Measurements from ENCODE around the gene CER1. TPM values are rescaled to one million over a fixed set of nuclear protein-coding genes. Genes with fewer than 3 reads are reported as not detected.

CER1 gene
- total and polyA plus RNA-seq, 2 donors (not counting 3 experiments of a cell fraction or from before 2014, with no cell fraction given), result 0.06 TPM; not detected in 1

DNA sequence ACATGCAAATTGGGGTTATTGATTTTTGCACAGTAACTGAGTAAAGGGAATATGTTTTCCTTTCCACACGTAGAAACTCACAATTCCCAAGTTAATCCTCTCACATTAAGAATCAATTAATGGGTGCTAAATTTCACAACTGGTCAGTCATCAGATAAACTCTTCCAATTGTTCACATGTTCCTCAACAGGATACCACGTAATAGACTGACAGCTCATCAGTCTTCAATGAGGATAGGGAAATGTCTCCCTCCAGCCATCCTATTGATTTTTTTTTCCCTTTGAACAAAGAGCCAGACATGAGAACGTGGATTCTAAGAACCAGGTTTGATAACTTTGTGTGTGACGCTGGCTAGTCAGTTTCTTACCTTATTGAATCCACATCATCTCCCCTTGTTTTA lies 768 bp upstream of the CER1 start:
- Histone ChIP-seq H4K20me1 (replicated peaks; ENCODE audit: control insufficient read depth, extremely low read depth, insufficient read depth, low read length) (no peaks in the 10 kb centered on the region), H3K9ac (replicated peaks; ENCODE audit: extremely low read depth, insufficient read depth, low read length) (no peak overlapping the region), H3K4me2 (ENCODE audit: insufficient read depth, low read length) (no peak overlapping the region), H3K9me1 (replicated peaks; ENCODE audit: control insufficient read depth, extremely low read depth, insufficient read depth, low read length) (no peaks in the 10 kb centered on the region), H3K79me2 (ENCODE audit: control insufficient read depth, insufficient read depth, low read length) (no peaks in the 10 kb centered on the region), H3K36me3 (ENCODE audit: control insufficient read depth in 2 of 2, extremely low read depth in 1 of 2, insufficient read depth in 2 of 2, low read length in 2 of 2) (no peaks in the 10 kb centered on the region), H3K27me3 (ENCODE audit: control insufficient read depth in 2 of 2, insufficient read depth in 2 of 2, low read length in 2 of 2) (no peaks in the 10 kb centered on the region), H2AFZ (ENCODE audit: low read depth, low read length) (no peak overlapping the region), H3K4me3 (replicated peaks in 1 of 3; ENCODE audit: insufficient read depth in 1 of 3, low read depth in 1 of 3, low read length in 3 of 3) (no peak overlapping the region), H3K4me1 (ENCODE audit: control insufficient read depth, extremely low read depth, insufficient read depth, low read length) (no peaks in the 10 kb centered on the region), H3K9me3 (replicated peaks; ENCODE audit: control insufficient read depth, insufficient read depth, low read length) (no peaks in the 10 kb centered on the region), H3K27ac (ENCODE audit: insufficient read depth, low read depth, low read length) (no peak overlapping the region)
- no peak for FAIRE-seq
- intact Hi-C loops (cut with micrococcal nuclease), result no loop called here
- ChIA-PET POLR2A (no interaction called here), CTCF (interaction anchor here (0.8 kb wide), 1 partner anchor 31 kb away, joined by 3 read pairs; the partner anchor contains the start of gene ZDHHC21)
- TF ChIP-seq FOS (IDR thresholded peaks at IDR 0.05; ENCODE audit: borderline replicate concordance, insufficient read depth, low read length), result no peak
- TF ChIP-seq GATA2 (IDR thresholded peaks at IDR 0.05; ENCODE audit: insufficient read depth, insufficient read length, low read depth, low read length), result no peak
- TF ChIP-seq MYC (IDR thresholded peaks at IDR 0.05; ENCODE audit: low read depth, low read length), result no peak
- no peak for TF ChIP-seq JUN (IDR thresholded peaks at IDR 0.05; ENCODE audit: borderline replicate concordance, insufficient read depth, insufficient read length, low read depth)
- TF ChIP-seq, protein P1, sequence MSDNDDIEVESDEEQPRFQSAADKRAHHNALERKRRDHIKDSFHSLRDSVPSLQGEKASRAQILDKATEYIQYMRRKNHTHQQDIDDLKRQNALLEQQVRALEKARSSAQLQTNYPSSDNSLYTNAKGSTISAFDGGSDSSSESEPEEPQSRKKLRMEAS (IDR thresholded peaks at IDR 0.05; ENCODE audit: insufficient read depth, insufficient read length), result no peak
- no peak for TF ChIP-seq CTCF (IDR thresholded peaks at IDR 0.05; ENCODE audit: extremely low read depth in 1 of 2, insufficient read depth in 1 of 2, low read depth in 1 of 2, low read length in 2 of 2)
- TF ChIP-seq EZH2 (IDR thresholded peaks at IDR 0.05; ENCODE audit: borderline replicate concordance, low read depth, low read length, severe bottlenecking), result no peak
- no peak for TF ChIP-seq POLR2AphosphoS5 (IDR thresholded peaks at IDR 0.05; ENCODE audit: insufficient read depth, low read depth, low read length)
- TF ChIP-seq POLR2A (IDR thresholded peaks at IDR 0.05; ENCODE audit: low read depth, low read length), result no peak
- dilution Hi-C loops (cut with MboI; ENCODE audit: extremely low pct_ligation_motif_present, low sequenced_read_pairs), result no loop called here
- BruUV-seq (replicated peaks), result no TSS peak
- DNase-seq (ENCODE audit: low read depth, low spot score), result no peak

All from endothelial cell of umbilical vein (primary cell).